ENCODE measurements around the gene RAPGEF1.

Gene RAPGEF1

DNA sequence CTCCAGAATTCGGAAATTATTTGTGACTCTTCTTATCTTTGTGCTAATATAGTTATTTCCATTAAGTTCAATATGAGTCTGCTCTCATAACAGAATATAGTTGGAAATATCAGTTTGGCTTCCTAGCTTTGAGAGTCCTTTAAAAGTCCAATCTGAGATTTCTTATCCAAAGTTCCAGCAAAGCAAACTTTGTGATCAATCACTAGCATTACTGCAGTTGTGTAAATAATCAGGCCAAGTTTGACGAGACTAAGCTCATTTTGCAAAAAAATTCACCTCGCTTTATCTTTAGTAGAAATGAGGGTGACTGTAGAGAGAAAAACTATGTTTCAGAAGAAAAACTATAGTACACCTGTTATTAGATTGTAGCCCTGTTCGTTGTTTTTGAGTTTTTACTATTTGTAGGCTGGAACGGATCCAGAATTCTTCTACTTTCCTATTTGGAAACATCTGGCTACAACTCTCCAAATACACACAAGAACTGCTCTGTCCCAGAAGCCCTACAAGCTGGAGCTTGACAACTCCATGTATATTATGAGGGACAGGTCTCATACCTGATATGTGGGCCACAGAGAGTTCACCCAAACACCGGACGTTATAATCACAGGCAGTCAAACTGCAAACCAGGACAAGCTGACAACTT is 47.8 kb downstream of the RAPGEF1 start:
- TF ChIP-seq POLR2AphosphoS5 (IDR thresholded peaks at IDR 0.05; ENCODE audit: low read depth, low read length), result no peak
- TF ChIP-seq FOXP2 (optimal IDR thresholded peaks at IDR 0.05; ENCODE audit: borderline replicate concordance, extremely low read depth, extremely low read length, insufficient read depth), result no peak
- TF ChIP-seq, protein P1, sequence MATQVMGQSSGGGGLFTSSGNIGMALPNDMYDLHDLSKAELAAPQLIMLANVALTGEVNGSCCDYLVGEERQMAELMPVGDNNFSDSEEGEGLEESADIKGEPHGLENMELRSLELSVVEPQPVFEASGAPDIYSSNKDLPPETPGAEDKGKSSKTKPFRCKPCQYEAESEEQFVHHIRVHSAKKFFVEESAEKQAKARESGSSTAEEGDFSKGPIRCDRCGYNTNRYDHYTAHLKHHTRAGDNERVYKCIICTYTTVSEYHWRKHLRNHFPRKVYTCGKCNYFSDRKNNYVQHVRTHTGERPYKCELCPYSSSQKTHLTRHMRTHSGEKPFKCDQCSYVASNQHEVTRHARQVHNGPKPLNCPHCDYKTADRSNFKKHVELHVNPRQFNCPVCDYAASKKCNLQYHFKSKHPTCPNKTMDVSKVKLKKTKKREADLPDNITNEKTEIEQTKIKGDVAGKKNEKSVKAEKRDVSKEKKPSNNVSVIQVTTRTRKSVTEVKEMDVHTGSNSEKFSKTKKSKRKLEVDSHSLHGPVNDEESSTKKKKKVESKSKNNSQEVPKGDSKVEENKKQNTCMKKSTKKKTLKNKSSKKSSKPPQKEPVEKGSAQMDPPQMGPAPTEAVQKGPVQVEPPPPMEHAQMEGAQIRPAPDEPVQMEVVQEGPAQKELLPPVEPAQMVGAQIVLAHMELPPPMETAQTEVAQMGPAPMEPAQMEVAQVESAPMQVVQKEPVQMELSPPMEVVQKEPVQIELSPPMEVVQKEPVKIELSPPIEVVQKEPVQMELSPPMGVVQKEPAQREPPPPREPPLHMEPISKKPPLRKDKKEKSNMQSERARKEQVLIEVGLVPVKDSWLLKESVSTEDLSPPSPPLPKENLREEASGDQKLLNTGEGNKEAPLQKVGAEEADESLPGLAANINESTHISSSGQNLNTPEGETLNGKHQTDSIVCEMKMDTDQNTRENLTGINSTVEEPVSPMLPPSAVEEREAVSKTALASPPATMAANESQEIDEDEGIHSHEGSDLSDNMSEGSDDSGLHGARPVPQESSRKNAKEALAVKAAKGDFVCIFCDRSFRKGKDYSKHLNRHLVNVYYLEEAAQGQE (IDR thresholded peaks at IDR 0.05; ENCODE audit: insufficient read depth in 1 of 2, low read depth in 2 of 2, low read length in 2 of 2), result no peak
- TF ChIP-seq TAF1 (IDR thresholded peaks at IDR 0.05; ENCODE audit: borderline replicate concordance, insufficient read depth, low read length), result no peak
- TF ChIP-seq SIN3A (IDR thresholded peaks at IDR 0.05; ENCODE audit: borderline replicate concordance, insufficient read depth, low read length), result no peak

- TF ChIP-seq TAF1 (IDR thresholded peaks at IDR 0.05; ENCODE audit: borderline replicate concordance, insufficient read depth, low read length) (no peak), POLR2AphosphoS5 (IDR thresholded peaks at IDR 0.05; ENCODE audit: low read depth, low read length) (no peak), SIN3A (IDR thresholded peaks at IDR 0.05; ENCODE audit: borderline replicate concordance, insufficient read depth, low read length) (no peak), FOXP2 (optimal IDR thresholded peaks at IDR 0.05; ENCODE audit: borderline replicate concordance, extremely low read depth, extremely low read length, insufficient read depth) (no peak)
- TF ChIP-seq, protein P1 (IDR thresholded peaks at IDR 0.05; ENCODE audit: insufficient read depth in 1 of 2, low read depth in 2 of 2, low read length in 2 of 2), result no peak
These were observed 48.8 kb downstream of the RAPGEF1 start for GRCh38 chr9:131690941-131691573.

DNA sequence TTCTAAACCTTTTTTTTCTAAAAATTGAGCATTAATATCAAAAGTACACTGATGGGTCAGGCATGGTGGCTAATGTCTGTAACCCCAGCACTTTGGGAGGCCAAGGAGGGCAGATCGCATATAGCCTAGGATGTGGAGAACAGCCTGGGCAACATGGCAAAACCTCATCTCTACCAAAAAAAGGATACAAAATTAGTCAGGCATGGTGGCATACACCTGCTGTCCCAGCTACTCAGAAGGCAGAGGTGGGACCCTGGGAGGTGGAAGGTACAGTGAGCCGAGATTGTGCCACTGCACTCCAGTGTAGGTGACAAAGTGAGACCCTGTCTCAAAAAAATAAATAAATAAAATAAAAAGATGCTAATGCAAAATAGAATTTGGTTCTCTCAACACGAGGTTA is 49.4 kb downstream of the RAPGEF1 start:
- TF ChIP-seq POLR2AphosphoS5 (IDR thresholded peaks at IDR 0.05; ENCODE audit: low read depth, low read length), result no peak
- no peak for TF ChIP-seq FOXP2 (optimal IDR thresholded peaks at IDR 0.05; ENCODE audit: borderline replicate concordance, extremely low read depth, extremely low read length, insufficient read depth)
- TF ChIP-seq, protein P1 (IDR thresholded peaks at IDR 0.05; ENCODE audit: insufficient read depth in 1 of 2, low read depth in 2 of 2, low read length in 2 of 2), result no peak
- TF ChIP-seq SIN3A (IDR thresholded peaks at IDR 0.05; ENCODE audit: borderline replicate concordance, insufficient read depth, low read length), result no peak
- no peak for TF ChIP-seq TAF1 (IDR thresholded peaks at IDR 0.05; ENCODE audit: borderline replicate concordance, insufficient read depth, low read length)

DNA sequence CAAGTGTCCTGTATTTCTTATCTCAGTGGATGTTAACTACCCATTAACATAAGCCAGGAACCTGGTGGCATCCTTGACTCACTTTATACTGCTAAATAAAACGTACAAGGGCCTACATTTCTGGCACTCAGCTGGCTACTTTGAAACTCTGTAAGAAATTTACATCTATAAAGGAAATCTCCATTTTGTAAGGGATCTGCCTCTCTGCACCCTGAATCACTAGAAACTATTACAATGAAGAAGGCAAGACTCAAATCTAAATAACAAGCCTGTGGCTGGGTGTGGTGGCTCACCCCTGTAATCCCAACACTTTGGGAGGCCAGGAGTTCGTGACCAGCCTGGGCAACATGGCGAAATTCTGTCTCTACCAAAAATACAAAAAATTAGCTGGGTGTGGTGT is 51.5 kb downstream of the RAPGEF1 start:
- TF ChIP-seq SIN3A (IDR thresholded peaks at IDR 0.05; ENCODE audit: borderline replicate concordance, insufficient read depth, low read length) (no peak), FOXP2 (optimal IDR thresholded peaks at IDR 0.05; ENCODE audit: borderline replicate concordance, extremely low read depth, extremely low read length, insufficient read depth) (no peak), POLR2AphosphoS5 (IDR thresholded peaks at IDR 0.05; ENCODE audit: low read depth, low read length) (no peak), TAF1 (IDR thresholded peaks at IDR 0.05; ENCODE audit: borderline replicate concordance, insufficient read depth, low read length) (no peak)
- TF ChIP-seq, protein P1 (IDR thresholded peaks at IDR 0.05; ENCODE audit: insufficient read depth in 1 of 2, low read depth in 2 of 2, low read length in 2 of 2), result no peak
